Activated CD8-positive, alpha-beta memory T cell treated with anti-CD3 and anti-CD28 coated beads, Interleukin-2, amount 50 U/mL, for 48 hours (primary cell): ENCODE data around the gene STRADA.
"Not testable (repeated sequence)": the region's sequence is repeated elsewhere in the genome, so short reads cannot be mapped to it uniquely, and the experiment has no call there.

Source experiments
- DNase-seq: peaks from one replicate; pipeline ENCODE4 v3.0.0-alpha.2; 2020

Gene STRADA

GRCh38 chr17:63754046-63754445 lies 12.4 kb upstream of the STRADA start:
- no peak for DNase-seq

- no peak for DNase-seq
Measured at GRCh38 chr17:63753215-63753614, 11.6 kb upstream of the STRADA start.

GRCh38 chr17:63752707-63753106 lies 11.1 kb upstream of the STRADA start:
- no peak for DNase-seq

GRCh38 chr17:63751806-63752205 lies 10.2 kb upstream of the STRADA start:
- no peak for DNase-seq

GRCh38 chr17:63741143-63741407 lies 524 bp downstream of the STRADA start:
- no peak for DNase-seq

- no peak for DNase-seq
Measured at GRCh38 chr17:63740464-63741142, 996 bp downstream of the STRADA start.

DNA sequence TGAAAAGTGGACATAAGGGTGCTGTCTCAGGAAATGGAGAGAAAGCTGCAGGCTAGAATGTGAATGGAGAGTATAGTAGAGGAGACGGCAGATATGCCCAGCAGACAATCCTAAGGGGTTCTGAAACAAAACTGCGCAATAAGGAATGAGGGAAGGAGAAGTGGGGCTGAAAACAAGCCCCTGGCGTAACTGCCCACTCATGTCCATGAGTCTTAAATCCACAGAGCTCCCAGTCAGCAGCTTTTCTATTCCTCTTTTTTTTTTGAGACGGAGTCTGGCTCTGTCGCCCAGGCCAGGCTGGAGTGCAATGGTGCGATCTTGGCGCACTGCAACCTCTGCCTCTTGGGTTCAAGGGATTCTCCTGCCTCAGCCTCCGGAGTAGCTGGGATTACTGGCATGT lies 5.9 kb downstream of the STRADA start:
- no peak for DNase-seq

- DNase-seq, result no peak
Measured at GRCh38 chr17:63722403-63722802, 19.2 kb downstream of the STRADA start.

DNA sequence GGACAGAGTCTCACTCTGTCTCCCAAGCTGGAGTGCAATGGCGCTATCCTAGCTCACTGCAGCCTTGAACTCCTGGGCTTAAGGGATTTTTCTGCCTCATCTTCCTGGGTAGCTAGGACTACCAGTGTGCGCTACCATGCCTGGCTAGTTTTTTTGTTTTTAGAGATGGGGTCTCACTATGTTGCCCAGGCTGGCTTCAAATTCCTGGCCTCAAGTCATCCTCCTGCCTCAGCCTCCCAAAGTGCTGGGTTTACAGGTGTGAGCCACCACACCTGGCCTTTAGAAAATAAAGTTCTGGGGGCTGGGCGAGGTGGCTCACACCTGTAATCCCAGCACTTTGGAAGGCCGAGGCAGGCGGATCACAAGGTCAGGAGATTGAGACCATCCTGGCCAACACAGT lies 21.4 kb downstream of the STRADA start:
- DNase-seq, result not testable (repeated sequence)

DNA sequence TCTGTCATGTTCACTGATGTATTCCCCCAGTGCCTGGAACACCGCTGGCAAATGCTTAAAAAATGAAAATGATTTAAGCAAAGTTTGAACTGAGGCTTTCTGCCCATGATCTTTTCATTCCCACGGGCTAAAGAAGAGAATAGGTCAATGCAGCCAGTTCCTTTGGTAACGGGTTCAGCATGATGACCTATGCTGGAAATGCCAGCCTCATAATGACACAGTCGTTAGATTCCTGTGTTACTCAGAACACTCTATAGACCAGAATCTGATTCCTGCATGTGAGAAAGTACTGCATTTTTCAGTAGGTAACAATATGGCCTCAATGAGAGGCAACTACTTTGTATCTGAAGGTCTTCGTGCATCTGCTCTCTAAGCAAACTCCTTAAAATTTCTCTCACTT lies 22.6 kb downstream of the STRADA start:
- no peak for DNase-seq

DNA sequence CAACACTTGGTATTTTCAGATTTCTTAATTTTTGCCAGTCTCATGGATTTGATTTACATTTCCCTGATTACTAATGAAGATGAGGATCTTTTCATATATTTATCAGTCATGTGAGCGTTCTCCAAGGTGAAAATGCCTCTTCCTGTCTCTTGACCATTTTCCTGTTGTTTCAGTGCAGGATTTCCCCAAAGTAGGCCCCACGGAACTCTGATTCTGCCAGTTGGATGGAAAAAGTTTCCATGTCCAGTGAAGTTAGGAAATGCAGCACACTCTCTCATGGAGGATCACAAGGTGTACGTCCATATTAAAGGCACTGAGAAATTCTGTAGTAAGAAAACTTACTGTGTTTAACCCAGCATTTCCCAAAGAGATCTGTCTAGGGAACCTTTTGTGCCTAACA lies 25.2 kb downstream of the STRADA start:
- no peak for DNase-seq

DNA sequence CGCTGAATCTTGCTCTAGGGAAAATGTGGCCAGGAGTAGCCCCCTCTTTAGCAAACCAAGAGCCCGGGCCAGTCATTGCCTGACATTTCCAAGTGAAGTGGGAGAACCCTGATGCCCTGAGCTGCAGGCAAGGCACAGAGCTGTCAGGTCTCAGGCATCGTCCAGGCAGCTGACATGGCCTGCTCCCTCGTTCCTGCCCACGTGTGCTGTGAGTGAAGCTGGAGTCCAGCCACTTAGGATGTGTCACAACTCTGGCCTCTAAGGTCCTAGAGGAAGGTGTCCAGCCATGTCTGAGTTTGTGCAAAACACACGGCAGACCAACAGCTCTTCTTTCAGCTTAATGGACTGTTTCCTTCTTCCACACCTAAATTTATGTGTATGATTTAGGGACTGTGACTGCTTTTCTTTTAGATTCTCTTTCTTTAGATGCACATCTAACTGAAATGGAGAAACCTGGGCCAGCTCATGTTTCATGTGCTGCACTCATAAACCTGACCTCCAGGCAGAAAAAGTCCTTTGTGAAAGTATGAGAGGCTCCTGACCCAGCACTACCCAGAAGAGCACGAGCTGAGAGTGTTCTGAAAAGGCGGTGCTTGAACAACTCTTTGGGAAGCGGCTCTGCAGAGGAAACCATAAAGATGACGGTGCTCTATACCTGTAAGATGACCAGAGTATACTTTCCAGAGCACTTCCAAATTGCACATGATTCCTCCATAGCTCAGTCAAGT lies 26.9 kb downstream of the STRADA start:
- DNase-seq, result no peak

DNA sequence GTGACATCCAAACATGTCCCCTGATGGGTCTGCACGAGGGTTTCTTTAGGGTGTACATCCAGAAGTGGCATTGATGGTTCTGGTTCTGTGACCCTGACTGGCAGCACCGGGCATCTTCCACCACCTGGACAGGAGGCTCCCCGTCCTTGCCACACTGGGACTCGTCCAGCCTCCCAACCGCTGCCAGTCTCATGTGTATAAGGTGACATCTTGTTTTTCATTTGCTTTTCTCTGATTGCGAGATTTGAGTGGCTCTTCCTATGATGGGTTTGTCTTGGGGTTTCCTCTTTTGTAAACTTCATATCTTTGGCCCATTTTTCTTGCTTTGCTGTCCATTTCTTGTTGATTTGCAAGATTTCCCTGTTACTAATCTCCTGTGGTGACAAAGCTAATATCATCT lies 32.5 kb downstream of the STRADA start:
- no peak for DNase-seq

GRCh38 chr17:63707151-63707550 lies 34.4 kb downstream of the STRADA start:
- no peak for DNase-seq

- DNase-seq, result no peak
Measured at GRCh38 chr17:63706336-63707082, 35.1 kb downstream of the STRADA start.

DNA sequence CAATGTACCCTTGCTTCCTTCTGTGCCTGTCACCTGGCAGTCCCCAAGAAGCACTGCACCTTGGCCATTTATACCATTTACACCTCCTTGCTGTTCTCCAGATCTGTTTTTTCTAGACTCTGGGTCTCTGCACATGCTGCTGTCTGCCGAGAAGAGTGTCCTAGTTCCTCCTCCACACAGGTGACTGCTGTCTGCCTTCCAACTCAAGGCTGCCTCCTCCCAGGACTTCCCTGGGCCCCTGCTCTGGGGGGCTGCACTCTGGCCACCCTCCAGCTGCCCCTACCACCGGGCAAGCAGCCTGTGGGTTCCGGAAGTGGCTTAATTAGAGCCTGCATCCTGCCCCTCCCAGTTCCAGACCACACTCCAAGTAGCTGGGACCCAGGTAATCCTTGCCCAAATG lies 35.9 kb downstream of the STRADA start:
- DNase-seq, result no peak

GRCh38 chr17:63704836-63705235 lies 36.8 kb downstream of the STRADA start:
- no peak for DNase-seq

- no peak for DNase-seq
Measured at GRCh38 chr17:63704259-63704576, 37.4 kb downstream of the STRADA start.

- DNase-seq, result no peak
Measured at GRCh38 chr17:63703556-63704258, 37.9 kb downstream of the STRADA start.

- peak; percentile 34 for DNase-seq
Measured at GRCh38 chr17:63703029-63703428, 38.6 kb downstream of the STRADA start.

- DNase-seq, result peak; percentile 57
Measured at GRCh38 chr17:63702721-63703015, 38.9 kb downstream of the STRADA start.

DNA sequence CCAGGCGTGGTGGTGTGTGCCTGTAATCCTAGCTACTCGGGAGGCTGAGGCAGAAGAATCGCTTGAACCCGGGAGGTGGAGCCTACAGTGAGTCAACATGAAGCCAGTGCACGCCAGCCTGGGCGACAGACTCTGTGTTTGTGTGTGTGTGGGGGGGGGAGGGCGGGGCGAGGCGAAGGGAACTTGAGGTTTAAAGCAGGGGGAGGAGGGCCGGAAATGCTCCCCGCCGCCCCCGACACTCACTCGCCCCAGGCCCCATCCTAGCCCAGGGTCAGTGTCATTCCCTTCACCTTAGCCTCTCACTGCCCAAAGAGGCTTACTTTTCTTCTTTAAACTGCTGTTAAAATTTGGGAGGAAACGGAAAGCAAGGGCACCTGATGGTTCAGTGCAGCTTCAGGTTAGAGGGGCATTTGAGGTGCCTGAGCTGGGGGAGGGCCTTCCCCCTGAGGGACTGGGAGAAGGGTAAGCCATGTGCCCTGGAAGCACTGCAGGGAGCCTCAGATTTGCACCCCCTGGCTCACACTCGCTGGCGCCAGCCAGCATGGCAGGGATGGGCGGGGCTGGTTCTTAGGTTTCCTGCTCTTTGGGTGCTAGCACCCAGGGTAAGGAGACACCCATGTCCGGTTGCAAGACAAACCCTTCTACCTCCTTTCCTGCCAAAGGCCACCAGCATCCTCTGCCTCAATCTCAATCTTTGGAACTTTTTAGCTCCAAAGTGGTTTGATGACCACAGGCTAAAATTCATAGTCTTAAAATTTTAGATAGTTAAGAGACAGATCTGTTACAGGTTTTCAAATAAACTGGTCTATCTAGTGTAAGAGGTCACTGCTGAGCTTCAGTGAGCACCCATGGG lies 39.5 kb downstream of the STRADA start:
- peak; percentile 81 for DNase-seq

DNA sequence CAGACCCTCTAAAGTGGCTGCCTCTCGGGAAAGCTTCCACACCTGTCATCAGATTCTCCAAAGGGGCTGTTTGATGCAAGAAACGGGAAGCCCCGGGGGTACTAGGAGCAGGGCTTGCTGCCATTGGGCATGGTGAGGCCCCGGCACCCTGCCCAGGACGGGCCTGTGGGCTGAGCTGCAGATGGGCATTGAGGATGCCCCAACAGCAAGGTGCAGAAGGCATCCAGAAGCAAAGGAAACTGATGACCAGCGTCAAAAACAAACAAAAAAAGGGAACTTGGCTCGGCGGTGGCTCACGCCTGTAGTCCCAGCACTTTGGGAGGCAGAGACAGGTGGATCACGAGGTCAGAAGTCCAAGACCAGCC lies 40.2 kb downstream of the STRADA start:
- DNase-seq, result no peak
